HG03354 (cell line): ENCODE results near the gene LHPP.

Experiments
- ATAC-seq: cut with Tn5 transposase; IDR thresholded peaks from one replicate; pipeline ENCODE4 v1.9.1; 2021; ENCODE audit warnings: mild to moderate bottlenecking; ENCODE audit not compliant: unreplicated experiment, poor library complexity, severe bottlenecking

Gene LHPP

DNA sequence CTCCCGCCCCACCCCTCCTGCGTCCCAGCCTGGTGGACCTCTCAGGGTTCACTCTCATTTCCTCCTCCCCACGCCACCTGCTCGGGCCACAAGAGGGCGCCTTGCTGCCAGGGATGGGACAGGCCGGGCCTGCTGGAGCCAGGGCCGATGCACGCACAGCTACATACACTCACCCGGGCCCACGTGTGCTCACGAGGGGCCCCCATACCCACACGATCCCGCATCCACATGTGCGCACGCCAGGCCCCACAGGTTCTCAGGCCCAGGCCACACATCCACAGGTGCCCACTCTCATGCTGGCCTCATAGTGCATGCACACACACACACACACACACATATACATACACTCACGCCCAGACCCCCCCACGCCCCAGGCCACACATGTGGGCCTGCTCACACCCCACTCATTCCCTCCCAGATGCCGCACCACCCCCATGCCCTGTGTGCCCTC is 68.6 kb downstream of the LHPP start:
- peak; percentile 84 for ATAC-seq

DNA sequence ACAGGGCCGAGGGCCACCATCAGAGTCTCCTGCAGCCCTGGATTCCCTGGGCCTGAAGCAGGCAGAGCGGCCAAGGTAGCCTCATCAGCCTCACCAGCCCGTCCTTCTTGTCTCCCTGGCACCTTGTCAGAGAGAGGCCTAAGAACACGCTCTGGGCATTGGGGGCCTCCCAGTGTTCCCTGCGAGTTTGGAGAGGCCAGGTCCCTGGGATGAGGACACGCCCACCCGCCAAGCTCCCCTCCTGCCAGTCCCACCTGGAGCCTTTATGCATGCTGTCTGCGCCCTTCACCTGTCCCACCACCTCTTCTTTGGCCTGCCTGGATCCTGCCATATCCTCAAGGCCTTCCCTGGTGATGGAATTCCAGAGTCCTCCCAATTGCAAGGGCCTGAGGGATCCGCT is 69.2 kb downstream of the LHPP start:
- no peak for ATAC-seq

DNA sequence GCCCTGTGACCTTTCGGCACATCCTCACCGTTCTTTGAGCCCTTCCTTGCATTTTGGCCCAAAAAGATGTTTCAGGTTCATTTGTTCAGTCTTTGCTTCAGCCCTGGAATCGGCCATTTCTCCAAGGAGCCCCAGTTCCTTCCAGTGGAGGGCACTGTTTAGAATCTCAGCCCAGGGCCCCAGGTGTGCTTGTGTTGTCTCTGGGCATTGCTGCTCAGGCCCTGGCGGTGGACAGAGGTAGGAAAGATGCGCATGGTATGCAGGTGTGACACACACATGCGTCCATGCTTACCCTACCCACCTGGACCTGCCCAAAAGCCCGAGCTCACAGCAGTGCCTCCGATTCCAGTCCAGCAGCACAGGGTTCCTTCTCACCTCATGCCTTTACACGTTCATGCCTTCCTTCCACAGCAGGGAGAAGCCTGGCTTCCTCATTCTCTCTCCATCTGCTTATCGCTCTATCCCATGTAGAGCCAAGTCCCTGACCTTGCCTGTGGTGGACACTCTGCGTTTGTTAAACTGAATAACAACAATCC is 70.6 kb downstream of the LHPP start:
- ATAC-seq, result no peak

DNA sequence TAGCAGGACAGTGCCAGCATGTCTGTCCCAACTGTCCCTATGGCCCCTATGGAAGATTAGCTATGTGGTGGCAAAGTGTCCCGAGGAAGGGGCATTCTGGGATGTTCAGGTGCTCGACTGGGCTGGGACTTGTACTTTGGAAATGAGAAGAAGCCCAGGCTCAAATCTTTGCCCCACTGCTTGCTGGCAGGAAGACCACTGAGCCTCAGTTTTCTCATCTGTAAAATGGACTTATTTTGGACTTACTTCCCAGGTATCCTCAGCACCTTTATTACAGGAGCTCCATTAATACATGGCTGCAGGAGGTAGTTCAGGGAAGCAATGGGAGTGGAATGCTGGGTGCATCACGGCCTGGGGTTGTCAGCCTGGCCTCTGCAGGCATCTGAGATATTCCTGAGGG is 71.2 kb downstream of the LHPP start:
- no peak for ATAC-seq

DNA sequence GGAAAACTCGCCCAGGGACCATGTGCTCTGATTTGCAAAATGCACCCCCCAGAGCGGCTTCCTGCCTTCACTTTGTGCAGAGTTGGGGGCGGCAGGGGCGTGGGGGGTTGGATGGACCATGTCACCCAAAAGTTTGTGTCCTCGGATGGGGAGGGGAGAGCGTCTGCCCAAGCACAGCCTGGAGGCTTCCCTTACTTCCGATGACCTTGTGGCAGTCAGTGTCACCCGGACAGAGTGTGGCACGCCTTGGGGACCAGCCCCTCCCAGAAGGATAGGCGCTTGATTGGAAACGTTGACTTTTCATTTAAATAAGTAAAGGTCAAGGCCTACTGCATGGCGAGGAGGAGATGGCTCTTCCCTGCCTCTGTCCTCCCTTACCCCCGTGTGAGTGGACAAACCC is 71.6 kb downstream of the LHPP start:
- no peak for ATAC-seq

DNA sequence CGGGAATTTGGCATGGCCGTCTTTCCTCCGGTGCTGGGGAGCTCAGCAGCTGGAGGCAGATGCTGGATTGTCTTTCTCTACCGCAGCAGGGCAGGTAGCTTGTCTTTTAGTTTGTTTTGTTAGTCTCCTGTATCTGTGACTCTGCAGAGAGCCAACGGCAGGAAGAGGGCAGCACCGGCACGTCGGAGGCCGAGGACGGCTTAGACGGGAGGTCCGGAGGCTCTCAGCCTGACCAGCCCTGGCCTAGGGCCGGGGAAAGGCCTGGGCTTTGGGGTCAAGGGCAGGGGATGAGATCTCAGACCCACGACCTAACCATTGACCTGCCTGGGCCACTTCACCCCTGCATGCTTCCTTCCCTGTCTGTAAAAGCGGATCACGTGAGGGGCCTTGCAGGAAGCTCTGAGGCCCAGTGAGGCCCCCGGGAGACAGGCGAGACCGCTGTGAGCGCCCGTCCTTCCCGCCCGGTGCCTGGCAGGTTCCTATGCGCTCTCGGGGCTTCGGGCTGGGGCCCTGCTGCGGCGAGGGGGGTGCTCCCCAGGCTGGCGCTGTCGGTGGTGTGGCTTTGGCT is 72.7 kb downstream of the LHPP start:
- ATAC-seq, result peak; percentile 42

DNA sequence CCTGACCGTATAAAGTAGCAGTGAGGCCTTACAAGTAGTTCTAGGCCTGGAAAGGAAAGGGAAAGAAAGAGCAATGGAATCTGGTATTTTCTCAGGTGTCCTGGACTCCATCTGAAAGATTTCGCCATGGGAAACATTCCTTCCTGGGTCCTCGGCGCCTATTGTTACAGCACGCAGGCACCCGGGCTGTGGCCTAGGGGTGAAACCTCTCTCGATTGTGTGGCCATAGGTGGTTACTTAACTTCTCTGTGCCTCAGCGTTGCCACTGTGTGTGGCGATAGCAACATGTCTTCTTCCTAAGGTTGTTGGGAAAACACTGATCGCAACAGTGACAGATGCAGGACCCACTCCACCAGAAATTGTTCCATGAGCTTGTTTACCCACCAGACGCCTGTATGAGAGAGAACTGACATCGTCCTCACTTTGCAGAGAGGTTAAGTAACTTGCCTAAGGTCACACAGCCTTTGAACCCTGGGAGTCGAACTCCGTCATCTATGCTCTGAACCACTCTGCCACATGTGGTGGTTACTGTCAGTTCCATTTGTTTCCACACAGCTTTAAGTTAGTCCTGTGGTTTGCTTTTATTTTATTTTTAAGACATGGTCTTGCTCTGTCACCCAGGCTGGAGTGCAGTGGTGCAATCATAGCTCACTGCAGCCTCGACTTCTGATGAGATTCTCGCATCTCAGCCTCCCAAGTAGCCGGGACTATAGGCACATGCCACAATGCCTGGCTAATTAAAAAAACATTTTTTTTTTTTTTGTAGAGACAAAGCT is 73.4 kb downstream of the LHPP start:
- no peak for ATAC-seq

DNA sequence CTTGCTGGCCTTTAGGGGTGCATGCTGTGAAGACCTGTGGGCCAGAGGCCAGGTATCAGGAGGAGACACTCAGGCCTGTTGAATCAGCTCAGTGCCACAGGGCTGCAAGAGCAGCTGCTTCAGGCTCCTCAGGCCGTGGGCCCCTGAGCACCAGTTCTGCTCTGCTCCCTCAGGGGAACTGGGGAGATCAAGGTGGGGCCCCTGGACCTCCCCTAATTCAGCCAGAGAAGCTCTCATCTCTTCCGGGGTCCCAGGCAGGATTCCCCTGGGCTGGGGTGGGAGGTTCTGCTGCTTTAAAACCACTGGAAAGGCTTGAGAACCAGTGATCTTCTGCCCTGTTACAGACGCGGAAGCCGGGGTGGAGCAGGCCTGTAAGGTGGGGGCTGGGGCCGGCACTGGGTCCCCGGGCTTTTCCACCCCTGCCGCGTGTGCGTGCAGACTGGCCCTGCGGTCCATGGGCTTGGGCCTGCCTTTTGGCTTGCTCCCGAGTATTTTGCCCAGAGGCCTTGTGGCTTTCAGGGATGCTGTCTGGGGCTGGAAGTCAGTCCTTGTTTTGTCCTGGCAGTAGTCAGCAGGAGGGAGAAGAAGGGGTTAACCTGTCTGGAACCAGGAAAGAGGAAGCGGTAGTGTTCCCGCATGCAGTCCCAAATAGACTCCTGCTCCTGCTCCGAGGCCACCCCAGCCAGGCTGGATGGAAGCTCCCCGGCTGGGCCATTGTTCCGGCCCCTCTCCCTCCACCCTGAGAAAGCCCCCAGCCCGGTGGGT is 74.3 kb downstream of the LHPP start:
- peak; percentile 33 for ATAC-seq

DNA sequence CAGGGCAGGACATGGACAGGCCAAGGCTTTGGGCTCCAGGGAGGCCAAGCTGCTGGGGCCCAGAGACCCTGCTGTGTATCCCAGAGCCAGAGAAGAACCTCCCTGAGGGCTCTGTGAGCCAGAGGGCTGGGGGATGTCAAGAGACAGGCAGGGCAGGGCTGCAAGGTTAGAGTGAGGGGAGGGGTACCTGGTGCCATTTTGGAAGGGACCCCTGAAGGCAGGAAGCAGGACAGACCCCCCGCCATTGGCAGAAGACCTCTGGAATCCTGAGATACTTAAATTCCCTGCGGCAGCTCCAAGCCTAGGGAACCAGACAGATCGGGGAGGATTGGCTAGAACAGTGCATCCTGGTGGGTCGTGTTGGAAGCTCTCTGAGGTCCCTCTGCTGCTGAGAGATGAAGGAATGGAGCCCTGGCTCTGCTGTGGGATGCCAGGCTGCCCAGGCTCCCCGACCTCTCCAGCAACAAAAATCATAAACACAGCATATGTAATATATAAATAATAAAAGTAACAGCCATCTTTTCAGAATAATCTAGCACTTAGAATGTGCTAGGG is 75.0 kb downstream of the LHPP start:
- ATAC-seq, result no peak

DNA sequence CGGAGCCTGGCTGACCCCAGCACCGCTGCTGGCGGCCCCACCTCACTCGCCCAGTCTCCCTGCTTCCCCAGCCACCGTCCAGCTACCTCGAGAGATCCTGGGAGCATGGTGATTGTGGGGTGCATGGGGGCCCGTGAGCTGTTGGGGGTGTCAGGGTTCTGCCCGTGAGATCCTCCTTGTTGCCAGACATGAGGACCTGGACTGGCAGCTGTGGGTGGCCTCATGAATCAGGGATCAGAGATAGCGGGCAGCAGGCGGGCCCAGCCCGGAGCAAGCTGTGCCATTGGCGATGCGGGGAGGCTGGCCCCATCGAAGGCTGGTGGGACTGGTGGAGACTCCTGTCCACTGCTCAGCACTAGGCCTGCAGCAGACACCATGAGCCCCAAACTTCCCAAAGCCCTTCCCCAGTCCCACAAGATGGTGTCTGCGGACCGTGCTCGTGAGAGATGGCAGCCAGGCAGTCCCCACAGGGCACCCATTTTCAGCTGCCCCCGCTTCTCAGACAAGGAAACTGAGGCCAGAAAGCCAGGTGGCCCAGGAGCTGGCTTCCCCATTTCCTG is 75.6 kb downstream of the LHPP start:
- no peak for ATAC-seq

DNA sequence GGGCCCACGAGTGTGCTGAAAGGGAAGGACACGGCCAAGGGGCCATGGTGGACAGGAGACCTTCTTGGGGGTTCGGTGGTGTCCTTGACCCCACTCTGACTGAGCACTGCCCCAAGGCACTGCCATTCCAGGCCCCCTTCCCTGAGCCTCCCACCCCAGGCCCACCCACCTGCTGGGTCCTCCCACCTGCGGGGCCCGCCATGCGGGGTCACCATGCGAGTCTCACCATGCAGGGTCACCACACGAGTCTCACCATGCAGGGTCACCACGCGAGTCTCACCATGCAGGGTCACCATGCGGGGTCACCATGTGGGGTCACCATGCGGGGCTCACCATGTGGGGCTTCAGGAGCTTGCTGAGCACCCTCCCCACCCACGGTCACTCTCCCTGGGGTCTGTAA is 76.3 kb downstream of the LHPP start:
- no peak for ATAC-seq

DNA sequence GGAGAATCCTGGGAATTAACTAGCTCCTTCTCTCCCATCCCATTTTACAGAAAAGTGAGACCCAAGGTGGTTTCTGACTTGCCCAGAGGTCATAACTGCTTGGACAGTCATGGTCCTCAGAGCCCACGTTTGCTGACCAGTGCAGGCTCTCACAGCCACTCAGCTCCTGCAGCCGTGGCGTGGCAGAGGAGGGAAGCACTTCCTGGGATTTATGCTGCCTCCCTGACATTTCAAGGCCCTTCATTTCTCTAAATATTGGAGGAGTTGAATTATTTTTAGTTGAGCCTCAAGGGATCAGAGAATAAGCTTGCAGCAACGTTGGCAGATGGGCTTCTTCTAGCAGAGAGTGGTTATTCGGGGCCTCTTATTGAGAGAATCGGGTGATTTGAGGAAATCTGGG is 77.1 kb downstream of the LHPP start:
- ATAC-seq, result no peak

DNA sequence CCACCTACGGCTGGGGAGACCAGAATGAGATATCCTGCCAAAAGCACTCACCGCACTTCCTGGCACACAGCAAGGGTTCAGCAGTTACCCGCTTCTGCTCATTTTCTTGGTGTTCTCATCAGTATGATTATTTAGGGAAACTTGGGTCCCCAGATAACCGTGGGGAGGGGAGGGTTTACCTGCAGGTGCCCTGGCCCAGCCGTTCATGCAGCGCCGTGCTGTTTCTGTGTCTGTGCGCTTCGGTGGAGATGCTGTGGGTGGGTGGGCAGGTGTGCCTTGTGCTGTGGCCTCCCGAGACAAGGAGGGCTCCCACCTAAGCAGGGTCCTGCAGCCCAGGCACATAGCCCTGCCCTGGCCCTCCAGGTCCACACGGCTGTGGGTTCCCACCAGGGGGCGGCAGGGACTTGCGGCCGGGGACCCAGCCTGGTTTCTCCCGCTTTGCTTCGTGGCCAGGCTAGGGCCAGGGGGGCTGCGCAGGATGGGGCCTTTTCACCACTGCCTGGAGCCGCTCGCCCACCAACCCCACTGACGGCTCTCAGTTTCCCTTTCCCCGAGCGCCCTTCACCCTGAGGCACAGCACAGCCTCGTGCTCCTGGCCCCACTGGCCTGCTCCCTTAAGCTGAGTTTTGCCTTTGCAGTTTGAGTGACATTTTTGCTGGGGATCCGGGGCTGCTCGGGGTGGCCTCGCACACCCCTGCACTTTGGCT is 78.5 kb downstream of the LHPP start:
- ATAC-seq, result peak; percentile 49

DNA sequence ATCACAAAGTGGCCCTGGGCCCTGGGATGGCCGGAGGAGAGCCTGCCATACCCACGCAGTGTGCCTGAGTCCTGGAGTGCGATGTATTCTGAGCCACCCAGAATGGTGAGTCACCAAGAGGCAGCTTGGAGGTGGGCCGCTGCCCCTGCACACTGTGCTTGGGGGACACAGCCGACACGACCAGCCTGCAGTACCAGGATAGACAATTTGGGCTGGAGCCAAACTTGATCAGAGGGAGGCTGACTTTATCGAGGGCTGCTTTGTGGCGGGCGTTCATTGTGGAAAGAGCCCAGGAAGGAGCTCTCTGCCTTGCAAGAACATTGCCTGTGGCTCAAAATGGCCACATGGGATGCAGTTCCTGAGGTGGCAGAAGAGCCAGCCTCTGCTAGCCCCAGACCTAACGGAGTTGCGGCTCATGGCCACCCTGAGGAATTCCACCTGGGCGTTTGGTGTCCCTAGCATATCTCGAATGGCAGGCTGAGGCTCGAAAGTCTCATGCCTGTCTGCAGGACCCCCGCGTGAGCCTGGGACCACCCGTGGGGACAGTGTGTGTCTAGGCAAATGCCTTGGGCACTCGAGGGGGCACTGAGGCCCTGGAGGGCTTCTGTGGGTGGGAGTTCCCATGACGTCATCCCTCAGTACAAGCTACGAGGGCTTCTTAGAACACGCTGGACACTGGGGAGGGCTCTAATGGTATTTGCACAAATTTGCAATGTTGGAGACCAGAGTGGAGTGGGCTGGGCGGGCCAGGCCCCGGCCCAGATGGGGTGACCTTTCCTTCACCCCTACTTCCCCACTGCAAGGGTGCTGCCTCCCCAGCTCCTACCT is 79.7 kb downstream of the LHPP start:
- ATAC-seq, result no peak

DNA sequence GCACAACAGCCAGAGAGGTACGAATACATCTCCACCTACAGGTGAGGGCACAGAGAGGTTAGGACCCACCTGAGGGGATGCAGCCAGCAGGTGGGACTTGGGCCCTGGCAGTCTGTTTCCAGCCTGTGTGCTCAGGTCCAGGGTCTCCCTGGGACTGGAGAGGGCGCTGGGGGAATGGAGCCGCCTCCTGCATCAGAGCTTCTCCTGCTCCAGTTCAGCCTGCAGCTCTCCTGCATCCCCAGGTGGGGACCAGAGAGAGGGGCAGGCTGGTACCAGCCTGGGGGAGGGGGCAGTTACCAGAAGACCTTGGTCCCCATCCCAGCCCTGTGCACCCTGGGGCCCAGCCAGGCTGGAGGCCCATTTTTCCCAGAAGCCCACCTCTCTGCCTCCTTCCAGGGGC is 80.7 kb downstream of the LHPP start:
- no peak for ATAC-seq

DNA sequence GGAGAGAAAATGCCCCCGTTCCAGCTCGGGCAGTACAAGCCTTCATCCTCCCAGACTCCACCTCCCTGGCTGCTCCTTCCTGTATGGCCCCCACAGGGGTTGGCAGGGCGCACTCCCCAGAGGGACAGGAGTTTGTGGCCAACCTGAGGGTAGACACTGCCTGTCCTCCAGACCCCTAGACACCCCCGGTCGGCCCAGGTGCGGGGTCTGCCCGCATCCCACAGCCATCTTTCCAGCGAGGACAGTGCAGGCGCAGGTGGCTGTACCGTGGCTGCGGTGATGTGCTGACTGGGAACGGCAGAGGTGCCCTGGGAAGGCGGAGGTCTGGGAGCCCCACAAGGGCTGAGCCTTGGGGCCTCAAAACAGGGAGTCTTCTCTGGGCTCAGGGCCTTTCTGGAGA is 81.5 kb downstream of the LHPP start:
- ATAC-seq, result no peak

DNA sequence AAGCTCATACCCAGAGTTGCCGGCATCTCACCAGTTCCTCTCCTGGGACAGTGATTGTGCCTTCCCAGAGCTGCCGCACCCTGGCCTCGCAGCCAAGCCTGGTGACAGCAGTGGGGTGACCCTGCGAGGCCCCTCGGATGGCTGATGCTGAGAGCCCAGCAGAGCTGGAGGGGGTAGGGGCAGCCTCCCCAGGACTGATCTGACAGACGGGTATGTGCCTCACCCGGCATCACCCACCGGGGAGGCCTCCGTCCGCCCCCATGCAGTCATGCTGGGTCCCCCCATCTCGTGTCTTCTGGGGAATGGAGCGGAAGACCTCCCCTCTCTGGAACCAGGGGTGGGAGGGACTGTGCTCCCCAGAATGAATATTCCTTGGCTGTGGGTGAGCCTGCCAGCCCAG is 82.3 kb downstream of the LHPP start:
- ATAC-seq, result no peak

DNA sequence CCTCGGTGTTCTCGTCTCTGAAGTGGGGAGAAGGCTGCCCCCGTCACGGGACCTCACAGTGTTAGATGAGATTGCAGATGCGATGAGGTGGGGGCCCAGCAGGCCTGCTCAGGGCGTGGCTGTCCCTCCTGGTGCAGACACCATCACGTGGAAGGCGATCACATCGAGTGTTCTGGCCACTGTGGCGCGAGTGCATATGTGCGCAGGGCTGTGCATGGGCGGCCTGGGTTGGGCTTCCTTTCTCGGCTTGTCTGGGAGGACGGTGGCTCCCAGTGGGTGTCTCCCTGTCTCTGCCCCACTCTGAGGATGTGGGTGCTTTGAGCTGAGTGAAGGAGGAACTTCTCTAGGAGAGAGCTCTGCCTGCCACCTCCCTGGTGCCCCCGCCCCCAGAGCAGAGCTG is 83.1 kb downstream of the LHPP start:
- no peak for ATAC-seq
